GM19455 (cell line): Measurements from ENCODE around the gene PHF21A.

Source experiments
- ATAC-seq: cut with Tn5 transposase; IDR thresholded peaks from one replicate; pipeline ENCODE4 v1.9.1; 2021; ENCODE audit not compliant: unreplicated experiment

The PHF21A gene

DNA sequence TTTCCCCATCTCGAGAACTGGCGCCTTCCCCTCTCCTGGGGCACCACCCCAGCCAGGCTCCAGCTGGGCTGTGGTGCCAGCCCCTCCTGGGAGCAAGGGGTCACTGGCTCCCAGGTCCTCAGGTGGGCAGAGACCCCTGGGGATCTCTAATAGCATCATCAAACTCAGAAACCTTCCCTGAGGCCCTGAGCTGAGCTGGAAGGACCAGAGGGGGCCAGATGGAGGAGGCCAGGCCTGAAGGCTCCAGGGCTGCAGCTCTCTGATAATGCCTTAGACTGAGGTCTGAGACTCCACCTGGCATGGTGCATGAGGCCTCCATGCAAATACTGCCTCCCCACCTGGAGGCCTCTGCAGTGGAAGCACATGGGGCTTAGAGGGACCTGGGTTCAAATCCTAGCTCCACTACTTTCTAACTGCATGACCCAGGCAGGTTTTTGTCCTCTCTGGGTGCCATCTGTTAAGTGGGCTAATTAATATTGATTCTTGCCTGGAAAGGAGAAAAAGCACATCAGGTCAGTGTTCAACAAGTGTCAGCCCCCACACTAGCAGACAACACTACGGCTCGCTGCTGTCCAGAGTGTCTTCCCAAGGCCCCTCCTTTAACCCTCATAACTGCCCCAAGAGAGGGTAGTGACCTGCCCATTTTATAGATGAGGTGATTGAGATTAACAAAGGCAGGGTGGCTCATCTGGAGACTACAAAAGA is 234.3 kb downstream of the PHF21A start:
- no peak for ATAC-seq

DNA sequence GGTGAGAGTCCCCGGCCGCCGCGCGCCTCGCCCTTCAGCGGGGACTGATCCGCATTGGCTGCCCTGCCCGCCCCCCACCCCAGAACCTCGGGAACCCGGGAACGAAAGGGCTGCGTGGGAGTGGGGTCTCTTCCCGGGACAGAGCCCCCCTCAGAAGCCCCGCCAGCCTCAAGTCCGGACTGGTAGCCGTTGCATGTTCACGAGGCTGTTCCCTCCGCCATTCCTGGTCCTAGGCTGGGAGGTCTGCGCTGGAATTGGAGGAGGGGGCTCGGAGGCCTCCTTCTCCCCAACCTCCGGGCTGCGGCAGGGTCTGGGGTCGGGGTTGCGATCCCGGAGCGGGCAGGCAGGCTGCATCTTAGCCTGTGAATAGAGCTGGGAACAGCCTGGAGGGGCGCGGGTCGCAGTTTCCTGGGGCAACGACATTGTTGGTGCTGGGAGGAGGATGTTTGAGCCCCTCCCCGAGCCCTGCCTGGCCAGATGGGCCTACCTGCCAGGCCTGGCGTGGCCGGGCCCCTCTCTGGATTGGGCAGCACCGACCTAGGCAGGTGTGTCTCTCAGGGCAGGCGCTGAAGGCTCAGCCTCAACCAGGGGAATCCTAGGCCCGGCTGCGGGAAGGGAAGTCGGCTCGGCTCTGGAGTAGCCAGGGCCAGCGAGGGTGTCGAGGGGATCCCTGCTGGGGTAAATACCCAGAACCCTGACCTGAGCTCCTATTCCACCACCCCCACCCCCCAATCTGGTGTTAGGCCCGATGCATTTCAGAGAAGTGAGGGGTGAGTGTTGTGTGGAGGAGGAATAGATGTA is 235.1 kb downstream of the PHF21A start:
- ATAC-seq, result no peak

DNA sequence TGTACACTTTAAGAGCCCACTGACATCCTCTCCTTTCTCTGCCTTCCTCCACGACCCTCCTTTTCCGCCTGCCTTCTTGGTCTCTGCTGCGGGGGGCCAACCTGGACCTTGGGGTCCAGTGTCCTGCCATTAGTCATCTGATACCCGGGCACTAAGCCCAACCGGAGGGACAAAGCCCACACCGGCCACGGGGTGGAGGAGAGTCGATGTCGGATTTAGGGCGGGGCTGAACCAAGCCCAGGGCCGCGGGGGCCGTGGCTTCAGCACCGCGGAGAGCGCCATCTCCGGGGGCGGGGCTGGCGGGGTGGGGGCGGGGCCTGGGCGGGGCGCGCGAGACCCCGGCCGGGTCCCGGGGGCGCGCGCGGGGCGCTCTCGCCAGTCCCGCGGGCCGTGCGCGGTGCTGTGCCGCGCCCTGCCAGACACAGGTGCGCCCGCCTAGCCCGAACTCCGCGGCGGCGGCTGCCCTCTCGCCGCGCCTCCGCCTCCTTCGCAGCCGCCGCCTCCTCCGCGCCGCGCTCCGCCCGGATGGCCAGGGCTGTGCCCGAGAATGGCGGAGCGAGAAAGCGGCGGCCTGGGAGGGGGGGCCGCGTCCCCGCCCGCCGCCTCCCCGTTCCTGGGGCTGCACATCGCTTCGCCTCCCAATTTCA is 235.9 kb downstream of the PHF21A start, which contains the start of gene MAPK8IP1:
TSS of gene MAPK8IP1 (plus strand) at position 378 of the 647 bp plus-strand sequence. CDS start at position 548, 170 bp downstream.
- peak; percentile 59 for ATAC-seq

GRCh38 chr11:45884596-45885185 is 236.6 kb downstream of the PHF21A start:
- no peak for ATAC-seq
